DOHH2 (cell line): Measurements from ENCODE around the gene SEL1L3.

Source experiments
- H3F3A ChIP-seq: fragments of 200-600 bp; sonication (generic), shearing (Covaris generic); 2 replicates; pipeline ENCODE4 v1.6.0; 2016; ENCODE audit warnings: antibody characterized with exemption, mild to moderate bottlenecking; ENCODE audit not compliant: control insufficient read depth, insufficient read depth
- H3K27ac ChIP-seq: fragments of 200-600 bp; sonication (generic); 2 replicates; pipeline ENCODE4 v1.5.1; 2014; ENCODE audit warnings: low read depth, mild to moderate bottlenecking, low read length, moderate library complexity
- H3K27me3 ChIP-seq: fragments of 200-600 bp; sonication (generic); 2 replicates; pipeline ENCODE4 v1.6.1; 2014; ENCODE audit warnings: mild to moderate bottlenecking, low read length, mixed read lengths; ENCODE audit not compliant: control insufficient read depth
- H3K36me3 ChIP-seq: fragments of 200-600 bp; sonication (generic); 2 replicates; pipeline ENCODE4 v1.6.1; 2014; ENCODE audit warnings: mild to moderate bottlenecking, low read length, moderate library complexity, mixed read lengths; ENCODE audit not compliant: control insufficient read depth
- H3K4me1 ChIP-seq: fragments of 200-600 bp; sonication (generic); 2 replicates; pipeline ENCODE4 v1.6.1; 2014; ENCODE audit warnings: mild to moderate bottlenecking, low read length, mixed read lengths; ENCODE audit not compliant: control insufficient read depth
- H3K4me2 ChIP-seq: fragments of 200-600 bp; sonication (generic); 2 replicates; pipeline ENCODE4 v1.6.0; 2014; ENCODE audit warnings: mild to moderate bottlenecking, low read length, moderate library complexity
- H3K4me3 ChIP-seq: fragments of 200-600 bp; sonication (generic); 2 replicates; pipeline ENCODE4 v1.5.1; 2014; ENCODE audit warnings: mild to moderate bottlenecking, low read length, mixed read lengths
- H3K79me2 ChIP-seq: fragments of 200-600 bp; sonication (generic); 2 replicates; pipeline ENCODE4 v1.6.1; 2014; ENCODE audit warnings: mild to moderate bottlenecking, low read length, mixed read lengths; ENCODE audit not compliant: control insufficient read depth
- H3K9me2 ChIP-seq: fragments of 200-600 bp; sonication (generic); replicated peaks from 2 replicates; pipeline ENCODE4 v1.6.1; 2014; ENCODE audit warnings: mild to moderate bottlenecking, low read length, mixed read lengths; ENCODE audit not compliant: control insufficient read depth
- H3K9me3 ChIP-seq: fragments of 200-600 bp; sonication (generic); 2 replicates; pipeline ENCODE4 v1.6.1; 2014; ENCODE audit warnings: antibody characterized with exemption, low read length, mixed read lengths; ENCODE audit not compliant: control insufficient read depth, insufficient read depth
- H4K20me1 ChIP-seq: fragments of 200-600 bp; sonication (generic); 2 replicates; pipeline ENCODE4 v1.6.0; 2014; ENCODE audit warnings: low read depth, mild to moderate bottlenecking, antibody characterized with exemption, low read length, moderate library complexity; ENCODE audit not compliant: control insufficient read depth, insufficient read depth
- CTCF ChIP-seq: fragments of 200-600 bp; sonication (generic); IDR thresholded peaks from one replicate; pipeline ENCODE4 v1.5.1; 2014; ENCODE audit warnings: antibody characterized with exemption, mild to moderate bottlenecking, low read depth, low read length; ENCODE audit not compliant: poor library complexity, severe bottlenecking
- EZH2phosphoT487 ChIP-seq: fragments of 200-600 bp; sonication (generic); IDR thresholded peaks from 2 replicates; pipeline ENCODE4 v1.6.1; 2017; ENCODE audit warnings: borderline replicate concordance, mild to moderate bottlenecking, antibody characterized with exemption, low read length, moderate library complexity, mixed read lengths

The SEL1L3 gene

GRCh38 chr4:25815586-25815985, 47.2 kb downstream of the SEL1L3 start:
- H3K9me3 ChIP-seq, result no peaks in the 10 kb centered on the region
- peaks cover 41% of the 10 kb centered on the region for H3K79me2 ChIP-seq
- no peak overlapping the region for H3K27ac ChIP-seq
- H4K20me1 ChIP-seq, result no peaks in the 10 kb centered on the region
- H3F3A ChIP-seq, result 0 out of 2 replicates have a peak, but pooled peaks cover 4% of the 10 kb centered on the region
- TF ChIP-seq CTCF, result no peak
- TF ChIP-seq EZH2phosphoT487, result no peak
- H3K4me1 ChIP-seq, result no peaks in the 10 kb centered on the region
- H3K4me3 ChIP-seq, result no peak overlapping the region
- no peaks in the 10 kb centered on the region for H3K9me2 ChIP-seq
- H3K4me2 ChIP-seq, result no peak overlapping the region
- H3K36me3 ChIP-seq, result peaks cover 96% of the 10 kb centered on the region
- H3K27me3 ChIP-seq, result no peaks in the 10 kb centered on the region

- 0 out of 2 replicates have a peak, but pooled peaks cover 3% of the 10 kb centered on the region for H4K20me1 ChIP-seq
- H3K4me1 ChIP-seq, result no peaks in the 10 kb centered on the region
- no peak overlapping the region for H3K27ac ChIP-seq
- H3K27me3 ChIP-seq, result no peaks in the 10 kb centered on the region
- no peaks in the 10 kb centered on the region for H3K9me2 ChIP-seq
- peaks cover 6% of the 10 kb centered on the region; the same call in 1 of the 2 replicates for H3F3A ChIP-seq
- H3K4me2 ChIP-seq, result no peak overlapping the region
- peaks cover 50% of the 10 kb centered on the region for H3K79me2 ChIP-seq
- no peaks in the 10 kb centered on the region for H3K9me3 ChIP-seq
- H3K4me3 ChIP-seq, result no peak overlapping the region
- H3K36me3 ChIP-seq, result peaks cover 96% of the 10 kb centered on the region
- TF ChIP-seq EZH2phosphoT487 (no peak), CTCF (no peak)
These were observed 48.3 kb downstream of the SEL1L3 start for GRCh38 chr4:25814301-25815136.

- H4K20me1 ChIP-seq, result 0 out of 2 replicates have a peak, but pooled peaks cover 3% of the 10 kb centered on the region
- H3K27ac ChIP-seq, result no peak overlapping the region
- H3K27me3 ChIP-seq, result no peaks in the 10 kb centered on the region
- no peak overlapping the region for H3K4me3 ChIP-seq
- TF ChIP-seq CTCF, result no peak
- TF ChIP-seq EZH2phosphoT487, result no peak
- H3F3A ChIP-seq, result peaks cover 8% of the 10 kb centered on the region; the same call in 1 of the 2 replicates
- H3K9me3 ChIP-seq, result no peaks in the 10 kb centered on the region
- H3K79me2 ChIP-seq, result peaks cover 46% of the 10 kb centered on the region
- peaks cover 93% of the 10 kb centered on the region for H3K36me3 ChIP-seq
- no peaks in the 10 kb centered on the region for H3K9me2 ChIP-seq
- no peaks in the 10 kb centered on the region for H3K4me1 ChIP-seq
- H3K4me2 ChIP-seq, result no peak overlapping the region
These were observed 49.2 kb downstream of the SEL1L3 start for GRCh38 chr4:25813448-25814106.
